T-helper 1 cell treated with Interleukin-12 subunit alpha and Interleukin-12 subunit beta and Interleukin-4 antibody, amounts not matched to agents 30 ng/mL and 1 ng/mL, for 36 hours (primary cell): ENCODE results near the gene ZNF365. TPM values are rescaled to one million over a fixed set of nuclear protein-coding genes. Genes with fewer than 3 reads are reported as not detected.
"Not testable (repeated sequence)": the region's sequence is repeated elsewhere in the genome, so short reads cannot be mapped to it uniquely, and the experiment has no call there.

Experiments
- intact Hi-C: fragments of 100-400 bp; cut with micrococcal nuclease; formaldehyde crosslinking; loops from one replicate; pipeline ENCODE4 v1.15.1; 2024
- total RNA-seq: library from RNA; stranded (reverse); gene quantifications from 2 replicates; pipeline ENCODE4 v1.2.3, GENCODE V29; 2022

ZNF365 gene, protein sequence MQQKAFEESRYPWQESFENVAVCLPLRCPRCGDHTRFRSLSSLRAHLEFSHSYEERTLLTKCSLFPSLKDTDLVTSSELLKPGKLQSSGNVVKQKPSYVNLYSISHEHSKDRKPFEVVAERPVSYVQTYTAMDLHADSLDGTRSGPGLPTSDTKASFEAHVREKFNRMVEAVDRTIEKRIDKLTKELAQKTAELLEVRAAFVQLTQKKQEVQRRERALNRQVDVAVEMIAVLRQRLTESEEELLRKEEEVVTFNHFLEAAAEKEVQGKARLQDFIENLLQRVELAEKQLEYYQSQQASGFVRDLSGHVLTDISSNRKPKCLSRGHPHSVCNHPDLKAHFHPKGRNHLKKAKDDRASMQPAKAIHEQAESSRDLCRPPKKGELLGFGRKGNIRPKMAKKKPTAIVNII
- 0.05 TPM in 1 of 2 replicates, not detected in the other for total RNA-seq

DNA sequence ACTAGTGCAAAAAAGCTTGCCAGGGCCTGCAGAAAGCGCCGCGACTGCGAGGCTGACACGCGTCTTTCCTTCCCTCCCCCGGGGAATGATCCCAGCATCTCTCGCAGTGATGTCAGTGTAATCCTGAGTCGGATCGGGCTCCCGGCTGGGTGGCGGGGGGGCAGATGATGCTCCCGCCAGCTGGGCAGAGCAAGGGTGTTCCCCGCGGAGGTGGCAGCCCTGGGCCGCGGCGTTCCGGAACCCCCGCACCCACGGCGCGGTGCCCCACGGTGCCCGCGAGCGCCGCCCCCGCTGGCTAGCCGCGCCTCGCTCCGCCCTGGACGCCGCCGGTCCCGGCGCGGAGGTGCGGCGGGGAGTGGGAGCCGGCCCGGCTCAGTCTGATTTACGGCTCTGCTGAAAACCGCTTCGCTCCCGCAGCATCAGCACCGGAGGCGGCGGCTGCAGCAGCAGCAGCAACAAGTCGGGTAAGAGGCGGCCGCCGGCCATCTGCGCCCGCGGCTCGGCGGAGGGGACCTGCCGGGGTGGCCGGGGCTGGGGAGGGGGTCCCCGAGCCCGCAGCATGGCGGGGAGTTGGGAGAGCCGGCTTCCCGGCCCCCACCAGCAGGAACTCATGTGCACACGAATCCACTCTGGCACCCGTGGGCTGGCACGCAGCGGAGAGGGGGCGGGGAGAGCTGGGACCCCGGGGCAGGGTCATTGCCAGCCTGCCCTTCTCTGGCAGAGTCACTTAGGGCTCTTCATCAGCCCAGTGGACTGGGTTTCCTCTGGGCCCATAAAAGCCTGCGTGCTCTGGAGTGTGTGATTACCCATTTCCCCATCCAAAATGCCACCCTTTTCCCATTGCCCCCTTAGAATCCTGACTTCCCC is at the start of gene ZNF365:
Gene ZNF365 (plus strand): TSS at position 375 of the 867 bp plus-strand sequence. CDS start 1,825 bp downstream, outside the sequence.
- intact Hi-C loops, result loop anchor here (2.0 kb wide), 1 partner anchor 335 kb away; no protein-coding TSS in a partner anchor

DNA sequence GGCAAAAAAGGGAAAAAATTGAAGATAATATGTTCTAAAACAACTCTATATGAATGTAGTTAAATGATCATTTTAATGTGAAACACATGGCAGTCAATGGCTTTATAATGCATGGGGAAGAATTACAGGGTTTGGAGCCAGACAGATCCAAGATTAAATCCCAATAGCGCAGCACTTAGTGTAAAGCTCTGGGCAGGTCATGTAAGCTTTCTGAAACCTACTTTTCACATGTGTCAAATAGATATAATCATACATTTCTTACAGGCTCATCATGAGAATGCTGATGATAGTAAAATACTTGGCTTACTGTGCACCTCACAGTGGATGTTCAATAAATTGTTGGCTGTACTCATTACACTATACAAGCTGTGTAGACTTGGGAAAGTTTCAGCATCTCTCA is 48.0 kb upstream of the ZNF365 start:
- intact Hi-C loops, result no loop called here

DNA sequence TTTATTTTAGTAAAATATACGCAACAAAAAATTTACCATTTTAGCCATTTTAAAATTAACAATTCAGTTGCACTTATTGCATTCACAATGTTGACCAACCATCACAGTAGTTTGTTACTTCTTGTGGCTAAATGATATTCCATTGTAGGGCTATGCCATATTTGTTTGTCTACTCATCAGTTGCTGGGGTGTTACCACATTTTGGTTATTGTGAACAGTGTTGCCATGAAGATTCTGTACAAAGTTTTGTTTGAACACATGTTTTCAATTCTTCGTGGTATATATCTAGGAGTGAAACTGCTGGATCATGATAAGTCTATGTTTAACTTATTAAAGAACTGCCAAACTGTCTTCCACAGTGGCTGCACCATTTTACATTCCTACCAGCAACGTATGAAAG is 46.3 kb upstream of the ZNF365 start:
- intact Hi-C loops, result no loop called here

DNA sequence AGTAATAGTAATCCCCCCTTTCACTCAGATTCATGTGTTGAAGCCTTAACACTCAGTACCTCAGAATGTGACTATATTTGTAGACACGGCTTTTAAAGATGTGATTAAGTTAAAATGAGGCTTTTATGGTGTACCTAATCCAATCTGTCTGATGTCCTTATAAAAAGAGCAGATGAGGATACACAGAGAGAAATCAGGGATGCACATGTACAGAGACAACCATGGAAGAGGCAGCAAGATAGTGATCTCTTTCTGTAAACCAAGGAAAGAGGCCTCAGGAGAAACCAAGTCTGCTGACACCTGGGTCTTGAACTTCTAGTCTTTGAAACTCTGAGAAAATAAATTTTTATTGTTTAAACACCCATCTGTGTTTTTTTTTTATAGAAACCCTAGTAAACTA is 44.0 kb upstream of the ZNF365 start:
- intact Hi-C loops, result no loop called here

DNA sequence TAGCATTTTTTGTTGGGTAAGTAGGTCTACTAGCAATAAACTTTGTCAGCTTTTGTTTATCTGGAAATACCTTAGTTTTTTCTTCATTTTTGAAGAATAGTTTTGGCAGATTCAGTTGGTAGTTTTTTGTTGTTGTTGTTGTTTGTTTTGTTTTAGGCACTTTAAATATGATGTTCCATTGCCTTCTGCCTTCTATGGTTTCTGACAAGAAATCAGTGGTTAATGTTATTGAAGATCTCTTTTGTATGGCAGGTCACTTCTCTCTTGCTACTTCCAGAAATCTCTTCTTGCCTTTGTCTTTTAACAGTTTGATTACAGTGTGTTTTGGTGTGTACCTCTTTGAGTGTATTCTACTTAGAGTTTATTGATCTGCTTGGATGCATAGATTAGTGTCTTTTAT is 41.8 kb upstream of the ZNF365 start:
- intact Hi-C loops, result no loop called here

DNA sequence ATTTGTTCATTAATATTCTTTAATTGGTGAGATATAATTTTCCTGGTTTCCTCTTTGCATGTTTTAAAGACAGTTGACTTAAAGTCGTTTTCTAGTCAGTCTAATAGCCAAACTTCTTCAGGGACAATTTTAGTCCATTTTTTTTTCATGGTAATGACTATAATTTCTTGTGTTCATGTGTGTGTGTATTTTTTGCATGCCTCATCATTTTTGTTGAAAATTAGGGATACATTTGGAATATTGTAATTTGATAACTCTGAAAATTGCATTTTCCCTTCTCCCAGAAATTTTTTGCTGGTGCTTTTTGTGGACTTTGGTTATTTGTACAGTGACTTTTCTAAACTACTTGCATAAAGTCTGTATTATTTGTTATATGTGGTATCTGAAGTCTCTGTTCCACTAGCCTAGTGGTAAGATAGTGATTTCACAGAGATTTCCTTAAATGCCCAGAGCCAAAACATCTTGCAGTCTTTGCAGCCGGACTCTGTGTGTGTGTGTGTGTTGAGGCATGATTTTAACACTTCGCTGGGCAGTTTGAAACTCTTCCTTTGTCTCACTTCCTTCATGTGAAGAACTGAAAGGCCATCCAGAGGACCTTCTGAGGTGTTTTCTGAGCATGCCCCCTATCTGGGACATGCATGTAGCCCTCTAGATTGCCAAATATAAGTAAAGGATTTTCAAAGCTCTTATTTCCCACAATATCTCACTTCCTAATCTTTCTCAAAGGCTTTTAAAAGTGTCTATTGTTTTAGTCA is 40.9 kb upstream of the ZNF365 start:
- intact Hi-C loops, result no loop called here

DNA sequence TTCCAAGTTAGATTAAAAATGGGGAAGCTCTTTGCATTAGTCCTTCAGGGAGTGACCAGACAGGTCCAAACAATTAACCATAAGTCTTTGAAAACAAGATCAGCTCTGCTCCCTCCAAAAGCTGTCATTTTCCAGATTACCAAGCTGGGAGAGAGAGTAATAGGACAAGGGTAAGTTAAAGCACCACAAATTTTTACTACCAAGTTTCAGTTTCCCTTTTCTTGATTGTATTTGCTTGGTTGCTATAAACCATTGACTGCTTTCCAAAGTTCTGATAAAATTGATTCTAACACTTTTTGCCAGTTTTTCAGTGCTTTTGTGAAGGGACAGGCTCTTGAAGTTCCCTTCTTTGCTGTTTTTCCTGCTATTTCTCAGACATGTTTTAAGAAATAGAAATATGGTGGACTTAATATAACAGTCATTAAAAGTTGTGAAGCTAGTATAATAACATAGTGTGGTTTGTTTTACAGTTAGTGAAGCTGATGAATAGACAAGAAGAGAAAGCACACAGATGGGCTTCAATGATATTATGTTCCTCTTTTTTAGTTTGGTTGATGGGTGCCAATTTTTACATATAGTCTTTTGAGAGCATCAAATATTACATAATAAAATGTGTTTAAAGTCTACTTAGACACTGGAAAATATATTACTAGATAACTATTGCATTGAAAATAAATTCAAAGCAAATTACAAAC is 40.0 kb upstream of the ZNF365 start:
- intact Hi-C loops, result no loop called here

DNA sequence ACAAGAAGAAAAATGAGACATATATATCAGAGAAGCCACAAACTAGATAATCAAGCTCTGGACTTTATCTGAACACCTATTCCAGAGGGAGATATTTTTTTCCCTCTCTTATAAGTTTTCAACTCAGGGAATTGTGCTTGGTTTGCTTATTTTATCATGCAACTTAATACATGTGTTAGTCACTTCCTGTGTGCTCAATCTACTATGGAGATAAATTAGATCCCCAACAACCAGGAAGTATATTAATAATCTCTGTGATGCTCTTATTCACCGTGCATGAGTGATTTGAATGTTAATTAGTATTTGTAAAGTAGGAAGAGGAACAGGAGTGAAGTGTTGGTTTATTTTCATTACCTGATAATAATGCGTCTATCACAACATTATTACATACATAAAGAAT is 38.8 kb upstream of the ZNF365 start:
- intact Hi-C loops, result no loop called here

DNA sequence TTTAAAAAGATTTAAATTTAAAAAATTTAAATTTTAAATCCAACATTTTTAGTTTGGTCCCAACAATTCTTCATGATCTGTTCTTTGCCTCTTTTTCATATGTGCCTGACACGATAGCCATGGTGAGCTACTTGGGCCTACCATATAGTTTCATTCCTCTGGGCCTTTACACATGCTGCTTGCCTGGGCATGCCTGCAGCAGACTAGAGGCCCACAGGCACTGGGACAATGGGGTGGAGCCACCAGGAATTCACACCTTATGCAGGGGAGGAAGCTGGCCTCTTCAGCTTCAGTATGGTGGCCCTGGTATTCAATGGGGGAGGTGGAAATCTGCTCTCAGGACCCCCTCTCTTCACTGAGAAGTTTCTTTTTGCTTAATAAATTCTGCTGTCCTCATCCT is 37.8 kb upstream of the ZNF365 start:
- intact Hi-C loops, result no loop called here

DNA sequence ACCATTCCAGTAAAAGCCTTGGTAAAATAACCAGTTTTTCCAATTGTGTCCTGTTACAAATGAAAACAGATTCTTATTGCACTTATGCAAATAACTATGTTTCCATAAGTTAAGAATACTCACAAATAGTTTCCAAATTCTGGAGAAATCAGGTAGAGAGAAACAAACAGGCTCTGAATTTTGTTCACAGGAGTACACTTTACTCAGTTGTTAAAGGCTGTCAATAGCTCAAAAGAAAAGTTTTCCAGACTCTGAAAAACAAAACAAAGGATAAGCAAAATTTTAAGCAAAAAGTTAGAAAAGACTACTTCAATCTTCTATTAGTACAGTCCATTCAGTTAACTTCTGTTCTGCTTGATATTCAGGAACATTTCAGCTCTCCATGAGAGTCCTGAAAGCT is 32.8 kb upstream of the ZNF365 start:
- intact Hi-C loops, result no loop called here

DNA sequence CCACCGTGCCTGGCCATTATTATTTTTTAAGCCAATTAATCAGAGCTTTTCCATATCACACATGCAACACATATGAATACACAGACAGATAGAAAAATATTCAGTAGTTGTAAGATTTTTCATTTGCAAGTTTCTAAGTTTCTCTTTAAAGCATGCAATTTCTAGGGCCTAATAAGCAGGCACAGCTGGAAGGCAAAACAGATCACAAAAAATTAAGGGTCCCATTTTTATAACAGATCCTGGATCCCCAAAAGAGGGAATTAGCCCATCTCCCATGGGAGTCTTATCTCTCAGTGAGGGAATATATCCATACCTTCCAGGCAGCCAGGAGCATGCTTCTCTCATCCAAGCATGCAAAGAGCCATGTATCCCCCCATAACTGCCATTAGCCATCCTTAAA is 31.2 kb upstream of the ZNF365 start:
- intact Hi-C loops, result no loop called here

DNA sequence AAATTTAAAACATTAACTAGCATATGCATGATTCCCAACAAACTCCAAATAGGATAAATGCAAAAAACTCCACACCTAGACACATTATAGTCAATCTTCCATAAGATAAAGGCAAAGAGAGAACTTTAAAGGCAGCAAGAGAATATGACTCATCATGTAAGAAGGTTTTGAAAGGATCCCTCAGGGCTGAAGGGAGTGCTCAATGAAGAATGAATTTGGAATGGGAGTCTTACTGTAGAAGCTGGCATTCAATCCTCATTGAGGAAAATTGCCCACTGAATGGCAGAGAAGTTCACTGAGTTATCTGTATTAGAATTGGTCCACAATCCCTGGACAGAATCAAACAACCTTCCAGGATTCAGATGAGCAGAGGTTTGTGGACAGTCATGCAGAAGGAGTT is 26.1 kb upstream of the ZNF365 start:
- intact Hi-C loops, result no loop called here

DNA sequence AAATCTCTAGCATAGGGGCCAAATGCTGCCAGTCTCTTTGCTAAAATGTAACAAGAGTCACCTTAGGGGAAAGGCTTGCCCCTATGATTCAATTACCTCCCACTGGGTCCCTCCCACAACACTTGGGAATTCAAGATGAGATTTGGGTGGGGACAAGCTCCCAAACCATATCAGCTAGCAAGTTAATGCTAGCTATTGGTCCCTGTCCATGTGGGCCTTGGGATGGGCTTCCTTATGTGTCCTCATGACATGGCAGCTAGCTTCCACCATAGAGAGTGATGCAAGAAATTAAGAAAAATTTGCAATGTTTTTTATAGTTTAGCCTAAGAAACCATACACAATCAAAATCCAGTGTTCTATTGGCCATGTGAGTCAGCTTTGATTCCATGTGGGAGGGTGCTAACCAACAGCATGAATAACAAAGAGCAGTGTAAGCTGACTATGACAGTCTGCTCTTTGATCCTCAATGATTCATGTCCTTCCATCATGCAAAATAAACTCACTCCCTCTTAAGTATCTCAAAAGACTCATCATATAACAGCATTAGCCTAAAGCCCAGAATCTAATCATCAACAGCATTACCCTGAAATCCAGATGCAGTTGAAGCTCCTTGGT is 21.7 kb upstream of the ZNF365 start:
- intact Hi-C loops, result no loop called here

DNA sequence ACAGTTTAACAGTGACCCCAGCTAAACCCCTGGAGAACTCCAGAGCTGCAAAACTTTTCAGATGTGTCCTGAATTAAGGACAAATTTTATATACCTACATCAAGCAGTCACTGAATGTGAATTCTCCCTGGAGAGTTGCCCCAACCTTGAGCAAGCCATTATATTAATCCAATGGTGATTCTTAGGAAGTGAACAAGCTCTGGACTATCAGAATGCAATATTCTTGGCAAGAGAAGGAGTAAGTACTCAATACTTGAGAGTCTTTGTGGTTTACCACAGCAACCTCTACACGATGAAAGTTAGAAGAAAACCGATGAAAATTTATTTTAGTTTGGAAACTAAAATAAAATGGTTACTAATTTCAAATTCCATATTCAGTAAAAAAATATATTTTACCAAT is 19.3 kb upstream of the ZNF365 start:
- intact Hi-C loops, result no loop called here

DNA sequence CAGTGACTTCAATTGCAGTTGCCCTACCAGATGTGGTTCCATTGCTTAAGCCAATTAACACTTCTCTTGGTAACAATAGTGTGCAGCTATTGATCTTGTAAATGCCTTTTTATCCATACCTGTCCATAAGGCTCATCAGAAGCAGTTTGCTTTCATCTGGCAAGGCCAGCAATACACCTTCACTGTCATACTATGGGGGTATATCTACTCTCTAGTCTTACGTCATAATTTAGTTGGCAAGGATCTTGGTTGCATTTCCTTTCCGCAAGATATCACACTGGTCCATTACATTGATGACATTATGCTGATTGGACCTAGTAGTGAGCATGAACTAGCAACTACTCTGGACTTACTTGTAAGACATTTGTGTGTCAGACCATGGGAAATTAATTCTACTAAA is 17.7 kb upstream of the ZNF365 start:
- intact Hi-C loops, result no loop called here

DNA sequence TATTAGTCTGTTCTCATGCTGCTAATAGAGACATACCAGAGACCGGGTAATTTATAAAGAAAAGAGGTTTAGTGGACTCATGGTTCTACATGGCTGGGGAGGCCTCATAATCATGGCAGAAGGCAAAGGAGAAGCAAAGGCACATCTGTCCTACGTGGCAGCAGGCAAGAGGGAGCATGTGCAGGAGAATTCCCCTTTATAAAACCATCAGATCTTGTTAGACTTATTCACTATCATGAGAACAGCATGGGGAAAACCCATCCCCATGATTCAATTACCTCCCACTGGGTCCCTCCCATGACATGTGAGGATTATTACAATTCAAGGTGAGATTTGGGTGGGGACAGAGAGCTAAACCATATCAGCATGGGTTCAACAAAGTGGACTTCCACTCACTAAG is 16.0 kb upstream of the ZNF365 start:
- intact Hi-C loops, result not testable (repeated sequence)

DNA sequence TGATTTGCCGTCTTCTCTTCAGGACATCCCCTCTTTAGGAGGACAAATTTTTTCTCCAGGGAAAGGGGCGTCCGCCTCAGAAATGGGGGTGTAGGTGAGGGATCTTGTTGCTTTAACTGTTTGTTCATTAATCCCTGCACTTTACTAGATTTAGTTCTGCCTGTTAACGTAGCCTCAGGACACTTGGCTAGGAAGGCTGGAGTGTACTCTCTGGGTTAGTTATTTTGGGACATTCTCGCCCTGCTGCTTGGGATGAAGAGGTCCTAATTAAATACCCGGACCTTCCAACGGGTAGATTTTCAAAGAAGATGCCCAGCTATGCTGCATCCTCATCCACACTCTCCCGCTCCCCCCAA is 552 bp upstream of the ZNF365 start:
- intact Hi-C loops, result loop anchor here (2.0 kb wide), 1 partner anchor 335 kb away; no protein-coding TSS in a partner anchor

DNA sequence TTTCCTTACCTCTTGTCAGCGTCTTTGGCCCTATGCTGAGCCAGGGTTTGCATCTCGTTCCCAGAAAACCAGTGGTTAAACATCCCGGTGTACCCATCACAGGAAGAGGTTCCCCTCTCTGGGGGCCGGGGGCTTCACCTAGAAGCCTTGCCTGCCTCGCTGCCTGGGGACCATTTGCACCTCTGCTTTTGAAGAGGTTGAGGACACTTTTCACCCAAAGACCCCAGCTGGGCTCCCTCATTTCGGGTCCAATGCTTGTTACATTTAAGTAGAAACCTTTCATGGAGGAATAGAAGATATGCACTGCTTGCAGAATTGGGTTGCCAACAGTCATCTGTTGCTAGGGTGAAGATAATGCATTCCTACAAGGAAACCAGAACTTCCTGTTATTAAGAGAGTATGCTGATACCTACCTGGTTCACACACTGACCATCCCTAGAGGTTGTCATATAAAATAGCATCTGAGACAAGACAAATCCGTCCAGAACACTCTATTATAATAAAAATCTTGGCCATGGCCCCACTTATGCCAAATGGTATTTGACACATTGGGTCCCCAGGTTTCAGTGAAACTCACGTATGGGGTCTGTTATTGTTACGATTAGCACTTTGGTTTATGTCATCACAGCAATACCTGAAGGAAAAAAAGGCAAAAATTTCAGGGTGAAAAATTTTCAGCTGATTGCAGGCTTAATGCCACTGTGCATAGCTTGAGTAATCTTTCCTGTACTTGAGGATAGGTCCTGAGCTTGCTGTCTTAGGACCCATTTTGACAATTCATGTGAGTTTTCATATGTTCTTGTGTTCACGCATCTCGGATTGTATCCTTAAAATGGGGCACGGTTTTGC is 917 bp downstream of the ZNF365 start:
- intact Hi-C loops, result no loop called here

DNA sequence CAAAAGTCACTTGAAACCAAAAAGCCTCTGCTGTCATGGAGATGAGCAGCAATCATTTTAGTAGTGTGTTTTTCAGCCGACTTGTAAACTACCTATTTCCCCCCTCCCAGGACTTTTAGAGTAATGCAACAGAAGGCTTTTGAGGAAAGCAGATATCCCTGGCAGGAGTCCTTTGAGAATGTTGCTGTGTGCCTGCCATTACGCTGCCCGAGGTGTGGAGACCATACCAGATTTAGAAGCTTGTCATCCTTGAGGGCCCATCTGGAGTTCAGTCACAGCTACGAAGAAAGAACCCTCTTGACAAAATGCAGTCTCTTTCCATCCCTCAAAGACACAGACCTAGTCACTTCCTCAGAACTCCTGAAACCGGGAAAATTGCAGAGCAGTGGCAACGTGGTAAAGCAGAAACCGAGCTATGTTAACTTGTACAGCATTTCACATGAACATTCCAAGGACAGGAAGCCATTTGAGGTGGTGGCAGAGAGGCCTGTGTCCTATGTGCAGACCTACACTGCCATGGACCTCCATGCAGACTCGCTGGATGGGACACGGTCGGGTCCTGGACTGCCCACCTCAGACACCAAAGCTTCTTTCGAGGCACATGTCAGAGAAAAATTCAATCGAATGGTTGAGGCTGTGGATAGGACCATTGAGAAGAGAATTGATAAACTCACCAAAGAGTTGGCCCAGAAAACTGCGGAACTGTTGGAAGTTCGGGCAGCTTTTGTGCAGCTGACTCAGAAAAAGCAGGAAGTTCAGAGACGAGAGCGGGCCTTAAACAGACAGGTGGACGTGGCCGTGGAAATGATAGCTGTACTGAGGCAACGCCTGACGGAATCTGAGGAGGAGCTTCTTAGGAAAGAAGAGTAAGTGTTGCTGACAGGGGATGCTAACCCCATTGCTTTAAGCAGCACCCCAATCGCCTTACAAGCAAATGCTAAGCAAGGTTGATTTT is 2.2 kb downstream of the ZNF365 start:
- intact Hi-C loops, result no loop called here
